Trophoblast cell (in vitro differentiated cells and primary cell): Measurements from ENCODE around the gene SKI.

Source experiments
- DNase-seq, 2 donors: peaks; one replicate each; pipeline ENCODE4 v3.0.0-alpha.2; 2016
- H2AFZ ChIP-seq: 2 replicates; pipeline ENCODE4 v1.6.1; 2013; ENCODE audit warnings: low read length, moderate library complexity, mild to moderate bottlenecking; ENCODE audit not compliant: insufficient read depth, poor library complexity
- H2AK5ac ChIP-seq: 2 replicates; pipeline ENCODE4 v1.6.1; 2013; ENCODE audit warnings: mild to moderate bottlenecking, low read length
- H2BK120ac ChIP-seq: 2 replicates; pipeline ENCODE4 v1.6.1; 2013; ENCODE audit warnings: low read length, mild to moderate bottlenecking, moderate library complexity; ENCODE audit not compliant: insufficient read depth, poor library complexity
- H2BK12ac ChIP-seq: 2 replicates; pipeline ENCODE4 v1.6.1; 2013; ENCODE audit warnings: mild to moderate bottlenecking, low read length, moderate library complexity
- H2BK5ac ChIP-seq: 2 replicates; pipeline ENCODE4 v1.6.1; 2013; ENCODE audit warnings: low read length, low read depth, moderate library complexity, mild to moderate bottlenecking; ENCODE audit not compliant: poor library complexity
- H3K14ac ChIP-seq: 2 replicates; pipeline ENCODE4 v1.6.1; 2013; ENCODE audit warnings: mild to moderate bottlenecking, low read length
- H3K18ac ChIP-seq: 2 replicates; pipeline ENCODE4 v1.6.1; 2013; ENCODE audit warnings: mild to moderate bottlenecking, low read length
- H3K23ac ChIP-seq: 2 replicates; pipeline ENCODE4 v1.6.1; 2013; ENCODE audit warnings: low read length
- H3K27ac ChIP-seq: 2 replicates; pipeline ENCODE4 v1.5.1; 2013; ENCODE audit warnings: low read depth, mild to moderate bottlenecking, inconsistent platforms, low read length, moderate library complexity
- H3K27me3 ChIP-seq: 2 replicates; pipeline ENCODE4 v1.6.1; 2013; ENCODE audit warnings: inconsistent platforms, mild to moderate bottlenecking, low read length, moderate library complexity; ENCODE audit not compliant: insufficient read depth
- H3K36me3 ChIP-seq, 2 experiments: 1 replicate in 1 of 2; 2 replicates in 1 of 2; pipeline ENCODE4 v1.6.1; 2013; ENCODE audit warnings: low read length in 2 of 2, mild to moderate bottlenecking in 2 of 2, moderate library complexity in 1 of 2; ENCODE audit not compliant: insufficient read depth in 2 of 2, control insufficient read depth in 1 of 2
- H3K4ac ChIP-seq: 2 replicates; pipeline ENCODE4 v1.6.1; 2013; ENCODE audit warnings: low read depth, mild to moderate bottlenecking, low read length, moderate library complexity
- H3K4me1 ChIP-seq, 2 experiments: 1 replicate in 1 of 2; 2 replicates in 1 of 2; pipeline ENCODE4 v1.6.1; 2013; ENCODE audit warnings: low read length in 2 of 2, mild to moderate bottlenecking in 2 of 2, moderate library complexity in 1 of 2; ENCODE audit not compliant: insufficient read depth in 2 of 2, control insufficient read depth in 1 of 2
- H3K4me2 ChIP-seq: 2 replicates; pipeline ENCODE4 v1.6.1; 2013; ENCODE audit warnings: inconsistent platforms, mild to moderate bottlenecking, low read length, moderate library complexity
- H3K4me3 ChIP-seq: 2 replicates; pipeline ENCODE4 v1.5.1; 2013; ENCODE audit warnings: mild to moderate bottlenecking, low read depth, low read length, inconsistent platforms
- H3K79me1 ChIP-seq: one replicate; pipeline ENCODE4 v1.6.1; 2013; ENCODE audit warnings: low read length
- H3K79me2 ChIP-seq: 2 replicates; pipeline ENCODE4 v1.6.1; 2013; ENCODE audit warnings: low read length, mild to moderate bottlenecking; ENCODE audit not compliant: control insufficient read depth, insufficient read depth, poor library complexity
- H3K9ac ChIP-seq: 2 replicates; pipeline ENCODE4 v1.6.1; 2013; ENCODE audit warnings: mild to moderate bottlenecking, low read length
- H3K9me3 ChIP-seq: 2 replicates; pipeline ENCODE4 v1.6.1; 2013; ENCODE audit warnings: low read depth, mild to moderate bottlenecking, control low read depth, inconsistent platforms, low read length; ENCODE audit not compliant: insufficient read depth
- H4K12ac ChIP-seq: 2 replicates; pipeline ENCODE4 v1.6.1; 2013; ENCODE audit warnings: low read depth, mild to moderate bottlenecking, low read length, moderate library complexity
- H4K8ac ChIP-seq: 2 replicates; pipeline ENCODE4 v1.6.1; 2013; ENCODE audit warnings: low read depth, mild to moderate bottlenecking, low read length, moderate library complexity
- H4K91ac ChIP-seq: one replicate; pipeline ENCODE4 v1.6.1; 2013; ENCODE audit warnings: low read depth, mild to moderate bottlenecking, low read length, moderate library complexity
- WGBS: extraction: QIAGEN DNeasy Blood & Tissue Kit; methylation state at CpG from one replicate; pipeline ENCODE4 v1.1.7; 2013; ENCODE audit warnings: missing lambda C conversion rate; ENCODE audit not compliant: insufficient read length, insufficient coverage; ENCODE audit errors: extremely low coverage; 5-methylcytosine and 5-hydroxymethylcytosine counted together

SKI gene

GRCh38 chr1:2298685-2299084 lies 70.6 kb downstream of the SKI start:
- H3K18ac ChIP-seq, result no peak overlapping the region

GRCh38 chr1:2299131-2299627 lies 71.1 kb downstream of the SKI start:
- no peak overlapping the region for H2BK120ac ChIP-seq
- WGBS, result no CpG with 5 or more reads among the region's 24 CpGs
- H2BK5ac ChIP-seq, result no peak overlapping the region

More at GRCh38 chr1:2298685-2299084, 70.6 kb downstream of the SKI start:
- H3K79me2 ChIP-seq, result peaks cover 27% of the 10 kb centered on the region
- H4K91ac ChIP-seq, result no peak overlapping the region
- no peak overlapping the region for H3K23ac ChIP-seq
- H2BK12ac ChIP-seq, result no peak overlapping the region
- H2BK120ac ChIP-seq, result no peak overlapping the region
- peaks cover 28 to 42% of the 10 kb centered on the region in 2 experiments for H3K36me3 ChIP-seq
- H3K4me3 ChIP-seq, result no peak overlapping the region
- H3K27ac ChIP-seq, result no peak overlapping the region
- no peak overlapping the region for H4K12ac ChIP-seq
- H3K9me3 ChIP-seq, result peaks cover 4% of the 10 kb centered on the region
- H2AFZ ChIP-seq, result no peak overlapping the region
- H3K4ac ChIP-seq, result peak overlapping the region; percentile 59
- no peak for DNase-seq
- no peaks in the 10 kb centered on the region for H3K27me3 ChIP-seq
- H2BK5ac ChIP-seq, result no peak overlapping the region
- no CpG with 5 or more reads among the region's 12 CpGs for WGBS
- H3K4me1 ChIP-seq, result peaks cover 3 to 9% of the 10 kb centered on the region in 2 experiments
- no peak overlapping the region for H3K14ac ChIP-seq
- H3K79me1 ChIP-seq, result no peaks in the 10 kb centered on the region
- no peak overlapping the region for H4K8ac ChIP-seq
- H2AK5ac ChIP-seq, result no peak overlapping the region
- no peak overlapping the region for H3K4me2 ChIP-seq
- H3K9ac ChIP-seq, result no peak overlapping the region

GRCh38 chr1:2300004-2300771 lies 72.1 kb downstream of the SKI start:
- Histone ChIP-seq H2BK5ac (no peak overlapping the region), H3K4ac (peak overlapping the region; percentile 17), H4K91ac (no peak overlapping the region), H3K14ac (no peak overlapping the region), H3K23ac (no peak overlapping the region), H2BK12ac (no peak overlapping the region), H2AK5ac (no peak overlapping the region), H3K4me3 (no peak overlapping the region), H3K18ac (peak overlapping the region; percentile 10), H3K79me1 (no peaks in the 10 kb centered on the region), H3K79me2 (peaks cover 27% of the 10 kb centered on the region), H3K9ac (no peak overlapping the region), H2AFZ (no peak overlapping the region), H4K8ac (peak overlapping the region; percentile 17), H3K4me1 (peaks cover 3 to 9% of the 10 kb centered on the region in 2 experiments), H3K4me2 (no peak overlapping the region), H3K9me3 (peaks cover 3% of the 10 kb centered on the region), H3K27ac (no peak overlapping the region), H3K36me3 (peaks cover 43 to 50% of the 10 kb centered on the region in 2 experiments), H3K27me3 (no peaks in the 10 kb centered on the region), H4K12ac (no peak overlapping the region), H2BK120ac (no peak overlapping the region)
- DNase-seq, result no peak
- WGBS, result no CpG with 5 or more reads among the region's 32 CpGs

More at GRCh38 chr1:2299131-2299627, 71.1 kb downstream of the SKI start:
- Histone ChIP-seq H3K4me2 (no peak overlapping the region), H2BK12ac (no peak overlapping the region), H3K18ac (peak overlapping the region; percentile 44), H2AK5ac (no peak overlapping the region), H4K12ac (no peak overlapping the region), H3K27ac (no peak overlapping the region), H3K79me2 (peaks cover 27% of the 10 kb centered on the region), H3K23ac (no peak overlapping the region), H3K27me3 (no peaks in the 10 kb centered on the region), H3K4ac (peak overlapping the region; percentile 59), H3K36me3 (peaks cover 33 to 46% of the 10 kb centered on the region in 2 experiments), H4K8ac (no peak overlapping the region), H3K9ac (no peak overlapping the region), H4K91ac (no peak overlapping the region), H3K14ac (no peak overlapping the region), H3K4me1 (peaks cover 3 to 9% of the 10 kb centered on the region in 2 experiments), H3K79me1 (no peaks in the 10 kb centered on the region), H3K9me3 (peaks cover 4% of the 10 kb centered on the region), H2AFZ (no peak overlapping the region), H3K4me3 (no peak overlapping the region)
- no peak for DNase-seq

- H3K18ac ChIP-seq, result no peak overlapping the region
- peaks cover 25% of the 10 kb centered on the region for H3K79me2 ChIP-seq
- H3K9ac ChIP-seq, result no peak overlapping the region
- H4K12ac ChIP-seq, result no peak overlapping the region
- H4K8ac ChIP-seq, result peak overlapping the region; percentile 17
- peaks cover 3% of the 10 kb centered on the region for H3K9me3 ChIP-seq
- no peak overlapping the region for H2AFZ ChIP-seq
- H3K4me3 ChIP-seq, result no peak overlapping the region
- no peaks in the 10 kb centered on the region for H3K79me1 ChIP-seq
- H2BK5ac ChIP-seq, result no peak overlapping the region
- H2BK12ac ChIP-seq, result no peak overlapping the region
- no peak overlapping the region for H2BK120ac ChIP-seq
- H3K4ac ChIP-seq, result peak overlapping the region; percentile 17
- H3K36me3 ChIP-seq, result peaks cover 49 to 58% of the 10 kb centered on the region in 2 experiments
- H3K4me1 ChIP-seq, result peaks cover 3 to 9% of the 10 kb centered on the region in 2 experiments
- H4K91ac ChIP-seq, result no peak overlapping the region
- WGBS, result no CpG with 5 or more reads among the region's 37 CpGs
- DNase-seq, result peak; percentile 41 to 43
- H3K14ac ChIP-seq, result no peak overlapping the region
- no peaks in the 10 kb centered on the region for H3K27me3 ChIP-seq
- H3K27ac ChIP-seq, result no peak overlapping the region
- H2AK5ac ChIP-seq, result no peak overlapping the region
- H3K4me2 ChIP-seq, result no peak overlapping the region
- H3K23ac ChIP-seq, result no peak overlapping the region
Observed at GRCh38 chr1:2300851-2301606, 72.9 kb downstream of the SKI start.
